ENCODE data around the gene PLEKHG5.
"Not testable (repeated sequence)": the region's sequence is repeated elsewhere in the genome, so short reads cannot be mapped to it uniquely, and the experiment has no call there.

PLEKHG5 gene

GRCh38 chr1:6495540-6496364 is 4.3 kb upstream of the PLEKHG5 start:
- DNase-seq, result no peak

DNA sequence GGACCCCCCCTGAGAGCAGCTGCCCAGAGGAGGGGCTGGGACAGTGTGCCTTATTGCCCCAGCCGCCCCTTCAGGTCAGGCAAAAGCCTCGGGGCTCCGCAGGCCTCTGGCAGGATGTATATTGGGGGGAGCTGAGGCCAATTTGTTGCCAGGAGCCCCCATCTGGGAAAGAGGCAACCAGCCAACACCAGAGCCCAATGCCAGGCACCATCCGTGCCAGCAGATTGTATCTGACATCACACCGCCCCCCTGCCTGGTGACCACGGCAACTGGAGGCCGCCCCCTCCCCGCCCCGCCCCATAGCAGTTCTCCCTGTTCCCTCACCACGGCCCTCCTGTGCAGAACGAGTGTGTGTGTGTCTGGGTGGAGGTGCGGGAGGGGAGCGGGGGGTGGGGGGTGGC is 3.6 kb upstream of the PLEKHG5 start:
- DNase-seq, result no peak

DNA sequence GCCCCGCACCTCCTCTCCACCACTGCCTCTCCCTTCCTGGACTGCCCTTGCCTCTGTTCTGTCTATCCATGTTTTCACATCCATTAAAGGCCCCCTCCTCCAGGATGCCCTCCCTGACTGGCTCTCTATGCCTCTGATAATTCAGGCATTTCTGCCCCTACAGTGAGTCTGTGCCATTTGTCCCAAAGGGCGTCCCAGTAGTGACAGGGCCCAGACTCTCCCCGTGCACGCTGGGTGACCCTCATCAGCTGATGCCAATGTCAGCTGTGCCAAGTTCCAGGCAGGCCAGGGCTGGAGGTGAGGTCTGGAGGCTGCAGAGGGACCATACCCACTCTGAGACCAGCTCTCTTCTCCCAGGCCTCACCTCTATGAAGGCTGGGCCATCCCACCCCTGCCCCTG is 3.2 kb upstream of the PLEKHG5 start:
- DNase-seq, result no peak

DNA sequence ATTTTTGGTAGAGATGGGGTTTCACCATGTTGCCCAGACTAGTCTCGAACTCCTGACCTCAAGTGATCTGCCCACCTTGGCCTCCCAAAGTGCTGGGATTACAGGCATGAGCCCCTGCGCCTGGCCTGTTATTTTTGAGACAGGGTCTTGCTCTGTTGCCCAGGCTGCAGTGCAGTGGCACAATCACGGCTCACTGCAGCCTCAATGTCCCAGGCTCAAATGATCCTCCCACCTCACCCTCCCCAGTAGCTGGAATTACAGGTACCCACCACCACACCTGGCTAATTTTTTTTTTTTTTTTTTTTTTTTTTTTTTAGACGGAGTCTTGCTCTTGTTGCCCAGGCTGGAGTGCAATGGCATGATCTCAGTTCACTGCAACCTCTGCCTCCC is 2.4 kb upstream of the PLEKHG5 start:
- DNase-seq, result not testable (repeated sequence)

DNA sequence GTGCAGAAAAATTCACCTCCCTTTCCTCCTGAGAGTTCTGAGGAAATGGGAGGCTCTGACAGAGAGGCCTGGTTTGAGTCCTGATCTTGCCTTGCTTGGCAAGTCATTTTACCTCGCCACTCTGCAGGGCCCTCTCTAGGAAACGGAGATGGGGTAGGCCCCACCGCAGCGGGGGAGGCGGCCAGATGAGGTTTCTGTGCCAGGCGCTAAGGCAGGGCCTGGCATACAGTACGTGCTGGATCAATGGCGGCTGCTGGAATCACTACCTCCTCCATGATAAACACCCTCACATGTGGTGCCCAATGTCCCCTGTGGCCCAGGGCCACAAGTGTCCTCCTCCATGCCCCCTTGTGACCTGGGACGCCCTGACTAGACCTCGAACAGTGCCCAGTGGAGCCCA is 499 bp upstream of the PLEKHG5 start:
- no peak for DNase-seq

DNA sequence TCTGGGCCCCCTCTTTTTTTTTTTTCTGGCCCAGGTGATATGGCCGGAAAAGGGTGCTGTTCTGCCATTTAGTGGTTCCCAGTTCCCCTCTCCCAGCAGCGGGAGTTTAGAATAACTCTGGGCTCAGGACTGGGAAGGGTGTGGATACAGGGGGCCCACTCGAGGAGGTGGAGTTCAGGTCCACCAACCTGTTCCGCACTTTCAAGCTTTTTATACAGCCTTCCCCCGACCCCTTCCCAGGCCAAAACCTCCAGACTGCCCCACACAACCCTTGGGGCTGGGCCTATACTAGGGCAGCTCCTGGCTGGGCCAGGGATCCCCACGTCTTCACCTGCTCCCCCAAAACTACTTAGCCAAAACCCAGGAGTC is 402 bp downstream of the PLEKHG5 start:
- no peak for DNase-seq

- DNase-seq, result peak; percentile 44
Observed at GRCh38 chr1:6490181-6491080, 1.0 kb downstream of the PLEKHG5 start.

DNA sequence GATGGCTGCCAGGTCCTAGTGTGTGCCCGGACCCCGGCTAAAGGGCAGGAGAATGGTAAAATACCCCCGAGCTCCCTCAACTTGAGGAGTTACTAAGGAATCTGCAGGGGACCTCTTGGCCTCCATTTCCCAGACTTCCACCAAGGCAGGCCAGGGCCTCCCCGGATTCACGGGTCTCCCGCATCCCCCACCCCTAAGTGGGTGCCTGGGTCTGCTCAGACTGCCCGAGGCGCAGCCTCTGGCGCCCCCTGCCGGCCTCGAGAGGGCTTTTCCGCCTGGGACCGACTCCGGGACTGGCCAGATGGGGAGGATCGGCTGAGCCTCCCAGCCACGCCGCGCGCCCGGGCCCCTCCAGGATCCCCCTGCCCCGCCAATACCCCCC is 1.7 kb downstream of the PLEKHG5 start:
- DNase-seq, result peak; percentile 74

- no peak for DNase-seq
Observed at GRCh38 chr1:6489383-6489765, 2.1 kb downstream of the PLEKHG5 start.

DNA sequence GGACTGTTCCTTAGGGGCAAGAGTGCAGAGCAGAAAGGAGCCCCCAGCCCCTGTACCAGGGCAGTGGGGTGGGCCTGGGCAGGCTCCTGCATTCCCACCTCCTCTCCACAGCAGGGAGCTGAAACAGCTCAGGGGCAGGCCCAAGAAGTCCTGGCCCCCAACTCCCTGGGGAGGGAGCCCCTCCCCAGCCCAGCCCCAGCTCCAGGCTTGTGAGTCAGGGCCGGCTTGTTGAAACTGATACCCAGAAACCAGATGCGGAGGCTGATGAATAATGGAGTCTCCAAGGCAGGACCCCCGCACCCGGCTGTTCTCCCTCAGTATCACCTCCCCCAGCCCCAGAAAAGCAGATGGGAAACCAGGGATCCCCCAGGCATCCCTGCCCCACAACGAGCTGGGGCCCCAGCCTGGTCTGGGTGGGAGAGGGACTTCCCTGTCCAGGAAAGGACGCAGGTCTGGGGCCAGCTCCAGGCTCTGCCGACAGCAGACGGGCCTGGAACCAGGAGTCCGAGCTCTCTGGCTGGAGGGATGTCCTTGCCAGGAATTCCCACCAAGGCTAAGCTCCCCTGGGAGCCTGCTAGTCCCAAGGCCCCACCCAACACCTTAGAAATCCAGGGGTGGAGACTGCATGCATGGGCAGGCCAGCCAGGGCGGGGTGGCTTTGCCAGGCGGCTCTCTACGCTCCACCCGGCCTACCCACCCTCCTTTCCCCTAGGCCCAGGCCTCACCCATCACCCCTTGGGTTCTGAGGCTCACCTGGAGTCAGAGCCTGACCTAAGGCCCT is 2.7 kb downstream of the PLEKHG5 start:
- no peak for DNase-seq

DNA sequence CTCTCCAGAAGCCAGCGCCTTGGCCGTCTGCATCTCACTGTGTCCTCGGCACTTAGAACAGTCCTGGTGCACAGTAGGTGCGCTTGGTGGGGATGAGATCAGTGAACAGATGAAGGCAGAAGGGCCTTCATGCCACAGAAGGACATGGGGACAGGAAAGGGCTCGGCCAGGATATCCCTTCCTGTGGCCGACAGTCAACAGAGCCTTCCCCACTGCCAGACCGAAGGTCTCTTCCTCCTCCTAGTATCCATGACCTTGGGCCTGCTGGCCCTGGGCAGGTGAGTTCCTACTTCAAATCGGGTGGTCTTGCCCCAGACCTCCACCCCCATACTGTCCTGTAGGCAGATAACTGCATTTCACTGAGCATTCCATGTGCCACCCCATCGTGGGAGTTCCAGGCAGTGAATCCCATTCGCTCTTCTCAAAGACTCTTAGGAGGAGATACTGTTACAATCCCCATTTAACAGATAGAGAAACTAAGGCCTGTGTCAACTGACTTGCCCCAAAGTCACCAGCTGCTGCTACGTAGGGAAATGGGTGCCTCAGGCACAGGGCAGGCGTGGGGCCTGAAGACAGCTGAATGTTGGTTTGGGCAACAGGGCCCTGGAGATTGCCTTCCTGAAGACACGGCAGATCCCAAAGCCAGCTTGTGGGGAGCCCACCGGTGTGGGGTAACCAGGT is 3.5 kb downstream of the PLEKHG5 start:
- no peak for DNase-seq

GRCh38 chr1:6486433-6487011 is 4.9 kb downstream of the PLEKHG5 start:
- DNase-seq, result peak; percentile 78

GRCh38 chr1:6485168-6486101 is 6.0 kb downstream of the PLEKHG5 start:
- no peak for DNase-seq

GRCh38 chr1:6484826-6485167 is 6.7 kb downstream of the PLEKHG5 start:
- no peak for DNase-seq

DNA sequence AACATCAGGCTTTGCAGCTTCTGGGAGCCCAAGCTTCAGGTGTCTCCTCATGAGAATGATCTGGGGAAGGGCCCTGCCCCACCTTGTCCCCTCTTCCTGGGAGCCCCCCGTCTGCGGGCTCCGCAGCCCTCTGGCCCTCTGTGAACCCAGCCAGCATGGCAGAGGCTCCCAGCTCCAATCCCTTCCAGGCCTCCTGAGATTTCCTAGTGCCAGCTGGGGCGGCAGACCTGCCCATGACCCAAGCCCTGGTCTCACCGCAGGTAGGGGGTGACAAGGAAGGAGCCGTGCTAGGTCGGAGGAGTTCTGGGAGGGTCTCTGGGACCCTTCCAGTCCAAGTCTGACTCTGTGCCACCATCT is 7.7 kb downstream of the PLEKHG5 start:
- no peak for DNase-seq

DNA sequence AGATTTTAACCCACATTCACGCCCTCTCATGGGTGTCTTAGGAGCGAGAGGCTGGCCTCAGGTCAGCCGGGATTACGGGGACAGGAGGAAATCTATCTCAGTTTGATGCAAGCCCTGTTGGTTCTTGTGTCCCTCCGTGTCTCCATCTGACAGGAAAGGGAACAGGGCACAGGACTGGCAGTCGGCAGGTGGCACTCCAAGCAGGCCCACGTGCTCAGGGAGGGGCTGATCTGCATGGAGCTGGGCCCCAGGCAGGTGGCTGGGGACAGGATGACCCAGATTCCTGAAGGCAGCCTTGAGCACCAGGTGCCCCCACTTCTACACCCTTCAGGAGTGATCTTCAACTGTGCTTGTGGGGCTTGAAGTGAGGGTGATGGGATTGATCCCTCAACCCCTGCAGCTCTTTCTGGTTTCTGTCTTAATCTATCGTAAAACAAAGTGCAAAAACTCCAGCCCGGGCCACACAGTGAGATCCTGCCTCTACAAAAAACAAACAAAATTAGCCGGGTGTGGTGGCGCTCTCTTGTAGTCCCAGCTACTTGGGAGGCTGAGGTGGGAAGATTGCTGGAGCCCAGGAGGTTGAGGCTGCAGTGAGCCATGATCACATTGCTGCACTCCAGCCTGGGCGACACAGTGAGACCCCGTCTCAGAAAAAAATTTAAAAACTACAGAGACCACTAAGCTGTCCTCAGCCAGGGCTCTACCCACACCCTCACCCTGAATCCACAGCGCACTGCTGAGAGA is 8.3 kb downstream of the PLEKHG5 start:
- DNase-seq, result no peak

DNA sequence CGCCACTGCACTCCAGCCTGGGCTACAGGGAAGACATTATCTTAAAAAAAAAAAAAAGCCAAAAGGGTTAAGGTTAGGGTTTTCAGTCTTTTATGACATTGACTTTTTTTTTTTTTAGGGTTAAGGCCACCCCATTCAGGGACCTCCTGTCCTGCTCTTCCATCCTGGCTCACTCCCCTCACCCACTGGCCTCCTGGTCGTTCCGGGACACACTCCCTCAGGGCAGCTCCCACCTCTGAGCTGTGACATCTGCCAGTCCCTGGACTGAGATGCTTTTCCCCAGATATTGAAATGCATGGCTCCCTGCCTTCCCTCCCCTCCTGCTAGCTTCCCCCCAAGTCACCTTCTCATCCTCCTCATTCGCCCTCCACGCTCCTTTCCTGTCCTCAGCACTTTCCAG is 9.6 kb downstream of the PLEKHG5 start:
- no peak for DNase-seq

- no peak for DNase-seq
Observed at GRCh38 chr1:6477039-6477820, 14.2 kb downstream of the PLEKHG5 start.

- no peak for DNase-seq
Observed at GRCh38 chr1:6476483-6476882, 15.0 kb downstream of the PLEKHG5 start.

All from CD4-positive, alpha-beta T cell treated with Interleukin-15 for 1 hour (primary cell).